NK-92 treated with Interleukin-12 subunit alpha and Interleukin-12 subunit beta, amount 100 ng/mL, for 24 hours (cell line): ENCODE measurements around the gene CABP4.
A peak's percentile ranks its signal among the peaks of the same experiment; 100 is the strongest.
"Not testable (repeated sequence)": the region's sequence is repeated elsewhere in the genome, so short reads cannot be mapped to it uniquely, and the experiment has no call there.

ENCODE experiments used
- DNase-seq: peaks from one replicate; lab custom pipeline; 2025; lab: John Stamatoyannopoulos, UW

CABP4 gene

DNA sequence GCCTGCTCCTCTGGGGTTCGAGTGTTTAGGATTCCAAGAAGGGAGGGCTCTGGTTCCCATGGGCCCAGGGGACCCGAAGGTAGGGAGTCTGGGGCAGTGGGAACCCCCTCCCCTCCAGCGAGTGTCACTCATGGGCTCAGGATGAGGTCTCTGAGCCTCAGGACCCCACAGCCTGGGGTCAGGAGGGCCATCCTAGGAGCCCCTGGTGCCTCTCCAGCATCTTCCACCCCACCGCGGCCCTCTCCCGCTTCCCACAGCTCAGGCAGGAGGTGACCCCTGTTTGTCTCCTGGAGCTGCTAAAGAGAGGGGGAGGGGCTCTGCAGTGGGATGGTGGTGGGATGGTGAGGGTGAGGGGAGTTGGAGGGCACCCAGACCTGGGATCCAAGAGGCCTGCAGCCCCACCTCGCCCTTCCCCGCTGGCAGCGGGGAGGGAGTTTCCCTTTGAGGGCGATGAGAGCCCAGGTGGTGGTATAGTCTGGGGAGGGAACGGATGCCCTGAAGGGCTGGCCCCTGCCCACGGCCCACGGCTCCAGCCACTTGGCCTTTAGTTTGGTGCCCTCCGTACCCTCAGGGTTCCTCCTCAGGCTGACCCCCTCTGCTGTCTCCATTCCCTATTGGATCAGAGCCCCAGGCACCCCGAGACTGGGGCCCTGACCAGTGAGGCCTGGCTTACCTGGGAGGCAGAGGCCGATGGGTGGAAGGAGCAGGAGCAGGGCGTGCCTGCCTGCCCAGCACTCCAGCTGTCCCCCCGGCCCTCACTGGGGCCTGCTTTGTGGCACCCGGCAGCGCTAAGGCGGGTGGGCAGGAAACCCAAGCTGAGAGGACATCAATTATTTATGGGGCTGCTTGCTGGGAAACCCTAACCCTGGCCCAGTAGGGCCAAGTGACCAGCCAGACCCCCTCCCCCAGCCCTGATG is 1.1 kb upstream of the CABP4 start:
- no peak for DNase-seq

DNA sequence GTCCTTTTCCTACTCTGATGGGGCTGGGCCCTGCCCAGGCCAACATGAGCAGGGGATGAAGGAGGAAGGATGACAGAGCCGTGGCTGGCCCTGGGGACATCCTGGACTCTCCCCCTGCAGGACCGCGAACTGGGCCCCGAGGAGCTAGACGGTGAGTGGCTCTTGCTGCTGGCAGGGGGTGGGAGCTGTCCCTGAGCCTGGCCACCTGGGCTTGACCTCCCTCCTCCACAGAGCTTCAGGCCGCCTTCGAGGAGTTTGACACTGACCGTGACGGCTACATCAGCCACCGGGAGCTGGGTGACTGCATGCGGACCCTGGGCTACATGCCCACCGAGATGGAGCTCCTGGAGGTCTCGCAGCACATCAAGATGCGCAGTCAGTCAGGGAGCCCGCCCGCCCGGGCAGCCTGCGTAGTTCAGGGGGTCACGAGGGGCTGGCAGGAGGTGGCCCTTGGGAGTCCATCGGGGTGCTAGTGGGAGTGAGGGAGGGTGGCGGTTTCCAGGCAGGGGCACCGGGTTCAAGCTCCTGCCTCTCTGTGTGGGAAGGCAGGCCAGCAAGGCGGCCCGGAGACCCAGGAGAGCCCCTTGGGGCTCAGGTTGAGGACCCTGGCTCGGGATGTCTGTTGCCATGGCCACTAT is 1.0 kb downstream of the CABP4 start:
- no peak for DNase-seq

DNA sequence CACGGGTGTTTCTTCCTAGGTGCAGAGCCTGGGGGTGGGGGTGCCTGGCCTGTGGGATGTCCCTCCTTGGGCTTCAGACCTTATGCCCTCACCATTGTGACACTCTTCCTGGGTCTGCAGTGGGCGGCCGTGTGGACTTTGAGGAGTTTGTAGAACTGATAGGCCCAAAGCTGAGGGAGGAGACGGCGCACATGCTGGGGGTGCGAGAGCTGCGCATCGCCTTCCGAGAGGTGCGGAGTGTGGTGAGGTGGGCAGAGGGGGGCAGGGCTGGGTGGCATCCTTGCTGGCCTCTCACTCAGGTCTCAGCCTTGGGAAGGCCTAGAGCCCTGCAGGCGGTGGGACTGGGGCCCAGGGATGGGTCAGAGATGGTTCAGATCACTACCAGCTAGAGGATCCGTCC is 2.3 kb downstream of the CABP4 start:
- no peak for DNase-seq

DNA sequence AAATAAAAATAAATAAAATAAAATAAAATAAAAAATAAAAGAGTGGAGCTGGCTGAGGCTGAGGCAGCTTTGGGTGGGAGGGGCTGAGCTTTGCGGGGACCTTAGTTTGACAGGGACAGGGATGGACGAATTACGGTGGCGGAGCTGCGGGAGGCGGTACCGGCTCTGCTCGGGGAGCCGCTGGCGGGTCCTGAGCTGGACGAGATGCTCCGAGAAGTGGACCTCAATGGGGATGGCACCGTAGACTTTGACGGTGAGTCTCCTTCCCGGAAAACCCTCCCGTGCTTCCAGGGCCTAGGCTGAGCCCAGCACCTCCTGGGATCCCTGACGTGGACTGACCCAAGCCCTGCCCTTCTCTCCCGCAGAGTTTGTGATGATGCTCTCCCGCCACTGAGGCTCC is 3.1 kb downstream of the CABP4 start:
- no peak for DNase-seq

DNA sequence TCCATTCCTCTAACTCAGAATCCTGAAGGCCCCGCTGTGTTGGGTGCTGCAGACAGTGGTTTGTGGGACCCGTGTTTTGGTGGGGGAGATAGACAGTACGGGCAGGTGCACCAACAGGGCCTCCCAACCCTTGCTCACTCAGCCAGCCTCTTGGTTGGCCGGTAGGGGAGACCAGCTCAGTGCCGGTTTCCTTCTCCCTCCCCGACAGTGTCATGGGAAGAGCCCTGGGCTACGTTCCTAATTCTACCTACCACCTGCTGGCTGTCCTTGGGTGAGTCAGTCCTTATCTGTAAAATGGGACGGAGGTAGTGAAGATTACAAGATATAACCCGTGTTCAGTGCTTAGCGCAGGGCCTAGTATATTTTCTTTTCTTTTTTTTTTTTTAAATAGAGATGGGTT is 8.0 kb downstream of the CABP4 start:
- no peak for DNase-seq

GRCh38 chr11:67463680-67464410 is 8.7 kb downstream of the CABP4 start:
- no peak for DNase-seq

DNA sequence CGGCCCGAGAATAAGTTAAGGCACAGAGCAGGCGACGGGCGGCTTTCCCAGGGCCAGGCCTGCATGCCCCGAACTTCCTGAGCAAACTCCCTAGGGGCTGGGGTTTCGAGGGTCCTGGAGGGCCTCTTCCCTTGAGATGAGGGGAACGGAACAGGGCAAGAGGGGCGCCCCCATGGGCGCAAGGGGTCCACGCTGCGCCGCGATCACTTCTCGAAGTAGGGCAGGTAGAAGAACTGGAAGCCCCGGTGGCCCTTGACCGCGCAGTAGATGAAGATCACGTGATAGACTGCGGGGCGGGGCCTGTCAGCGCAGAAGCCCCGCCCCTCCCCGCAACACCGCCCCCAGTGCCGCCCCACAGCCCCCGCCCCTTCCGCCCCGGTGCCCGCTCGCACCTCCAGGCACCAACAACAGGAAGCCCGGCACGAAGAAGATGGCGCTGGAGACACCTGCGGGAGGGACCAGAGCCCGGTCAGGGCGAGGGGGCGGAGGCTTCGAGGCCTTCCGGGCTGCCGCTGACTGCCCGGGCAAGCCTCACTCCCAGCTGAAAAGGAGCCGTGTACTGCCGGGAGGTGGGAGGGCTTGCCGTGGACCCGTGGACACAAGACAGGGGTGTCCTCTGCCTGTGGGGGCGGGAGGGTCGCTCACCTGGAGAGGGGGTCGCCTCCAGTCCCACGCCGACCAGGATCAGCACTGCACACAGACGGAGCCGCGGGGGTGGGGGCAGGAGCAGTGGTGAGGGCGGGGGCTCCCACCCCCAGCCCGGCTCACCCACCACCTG is 9.4 kb downstream of the CABP4 start:
- DNase-seq, result peak; percentile 91

DNA sequence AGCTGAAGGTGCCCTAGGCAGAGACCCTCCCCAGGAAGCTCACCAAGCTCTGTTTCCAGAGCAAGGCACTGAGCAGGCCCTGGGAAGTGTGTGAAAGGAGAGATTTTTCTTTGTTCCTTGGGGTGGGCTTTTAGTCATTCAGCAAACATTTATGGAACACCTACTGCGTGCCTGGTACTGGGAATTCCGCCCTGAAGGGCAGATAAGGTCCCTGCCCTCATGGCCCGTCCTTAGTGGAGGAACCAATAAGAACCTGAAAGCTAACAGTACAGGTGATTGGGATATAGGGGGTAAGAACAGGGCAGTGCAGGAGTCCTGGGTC is 10.0 kb downstream of the CABP4 start:
- no peak for DNase-seq

DNA sequence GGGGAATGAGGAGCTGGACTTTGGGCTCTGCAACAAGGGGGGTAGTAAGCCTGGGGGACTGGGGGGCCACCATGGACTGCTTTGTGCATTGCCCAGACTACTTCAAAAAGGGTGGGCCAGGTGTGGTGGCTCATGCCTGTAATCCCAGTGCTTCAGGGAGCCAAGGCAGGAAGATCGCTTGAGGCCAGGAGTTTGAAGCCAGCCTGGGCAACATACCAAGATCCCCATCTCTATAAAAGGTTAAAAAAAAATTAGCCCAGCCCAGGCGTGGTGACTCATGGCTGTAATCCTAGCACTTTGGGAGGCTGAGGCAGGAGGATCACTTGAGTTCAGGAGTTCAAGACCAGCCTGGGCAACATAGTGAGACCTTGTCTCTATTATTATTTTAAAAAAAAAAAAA is 10.4 kb downstream of the CABP4 start:
- not testable (repeated sequence) for DNase-seq

DNA sequence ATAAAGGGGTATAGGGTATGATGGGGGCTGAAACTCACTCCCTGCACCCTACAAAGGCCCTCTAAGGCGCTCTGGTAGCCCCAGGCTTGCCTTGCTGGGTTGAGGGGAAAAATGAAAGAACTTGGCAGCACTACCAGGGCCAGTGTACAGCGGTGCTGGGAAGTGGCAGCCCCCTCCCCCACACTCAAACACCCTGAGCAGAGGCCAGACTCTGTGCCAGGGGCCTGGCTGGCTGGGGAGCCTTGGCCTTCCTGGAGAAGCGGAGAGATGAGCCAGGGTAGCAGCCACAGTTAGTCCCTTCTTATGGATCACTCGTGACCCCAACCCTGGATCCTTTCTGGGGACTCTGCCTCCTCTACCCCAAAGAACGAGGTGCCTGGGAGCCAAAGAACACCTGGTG is 11.2 kb downstream of the CABP4 start:
- no peak for DNase-seq

DNA sequence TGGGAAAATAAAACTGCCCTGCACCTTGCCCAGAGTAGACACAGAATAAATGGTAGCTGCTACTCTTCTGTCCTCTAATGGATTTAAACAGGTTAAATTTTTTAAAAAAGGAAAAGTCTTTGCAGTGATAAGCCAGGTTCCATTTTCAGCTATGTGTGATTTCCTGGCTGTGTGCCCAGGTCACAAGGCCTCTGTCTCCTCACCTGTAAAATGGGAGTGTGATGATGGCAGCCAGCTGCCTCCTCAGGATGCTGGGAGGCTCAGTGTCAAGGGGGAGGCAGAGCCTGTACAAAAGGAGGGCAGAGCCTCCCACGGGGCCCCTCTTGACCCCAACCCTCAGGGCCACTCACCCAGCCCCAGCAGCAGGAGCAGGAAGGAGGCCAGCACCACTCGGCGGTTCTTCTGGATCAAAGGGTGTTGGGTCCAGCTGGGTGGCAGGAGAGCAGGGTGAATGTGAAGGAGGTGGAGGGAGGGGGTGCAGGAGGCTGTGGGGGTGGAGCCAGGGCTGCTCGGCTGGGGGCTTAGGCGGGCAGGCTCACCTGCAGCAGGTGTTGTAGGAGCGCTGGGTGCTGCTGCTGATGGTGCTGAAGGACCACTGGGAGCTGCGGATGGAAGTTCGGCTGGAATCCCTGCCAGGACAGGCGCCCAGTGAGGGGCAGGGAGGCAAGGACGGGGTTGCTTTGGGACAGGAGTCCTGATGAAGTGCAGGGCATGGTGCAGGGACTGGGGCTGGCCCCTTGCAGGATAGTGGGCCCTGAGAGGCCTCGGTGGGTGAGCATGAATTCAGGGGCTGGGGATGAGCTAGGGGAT is 12.0 kb downstream of the CABP4 start:
- DNase-seq, result no peak

- DNase-seq, result no peak
These were observed 12.9 kb downstream of the CABP4 start for GRCh38 chr11:67468056-67468455.

GRCh38 chr11:67468456-67468758 is 13.3 kb downstream of the CABP4 start:
- DNase-seq, result no peak

DNA sequence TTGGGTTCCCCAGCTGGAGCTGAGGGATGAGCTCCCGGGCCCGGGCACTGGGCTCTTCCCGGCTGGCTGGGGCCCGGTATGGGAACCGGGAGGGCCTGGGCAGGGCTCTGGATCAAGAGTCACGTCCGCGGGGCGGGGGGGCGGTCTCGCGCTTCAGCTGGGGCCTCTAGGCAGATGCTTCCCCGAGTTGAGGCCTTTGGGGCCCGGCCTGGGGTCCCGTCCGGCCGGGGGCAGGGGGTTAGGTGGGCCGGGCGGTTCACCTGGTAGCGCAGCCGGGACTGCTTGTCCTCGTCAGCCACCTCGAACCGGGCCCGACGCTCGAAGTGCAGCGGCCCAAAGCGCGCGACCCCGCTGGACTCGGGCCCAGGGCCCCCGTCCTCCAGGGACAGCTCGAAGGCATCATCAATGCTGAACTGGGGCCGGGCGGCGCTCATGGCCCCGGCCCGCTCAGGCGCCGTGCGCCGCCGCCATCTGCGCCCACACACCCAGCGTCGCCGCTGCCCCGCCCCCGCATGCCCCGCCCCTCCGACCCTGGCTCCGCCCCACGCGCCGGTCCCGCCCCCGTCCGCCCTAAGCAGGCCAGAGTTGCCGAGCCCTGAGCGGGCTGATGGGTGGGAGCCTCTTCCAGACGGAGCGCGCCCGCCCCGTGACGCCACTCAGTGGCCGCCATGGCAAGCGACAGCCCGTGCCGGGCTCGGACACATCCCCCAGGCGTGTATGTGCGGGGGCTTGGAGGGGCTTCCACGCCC is 13.8 kb downstream of the CABP4 start, which contains the start of gene TMEM134:
TSS of gene TMEM134 (minus strand) at position 493 of the 749 bp plus-strand sequence. CDS start at position 434, 59 bp downstream.
- DNase-seq, result peak; percentile 89

DNA sequence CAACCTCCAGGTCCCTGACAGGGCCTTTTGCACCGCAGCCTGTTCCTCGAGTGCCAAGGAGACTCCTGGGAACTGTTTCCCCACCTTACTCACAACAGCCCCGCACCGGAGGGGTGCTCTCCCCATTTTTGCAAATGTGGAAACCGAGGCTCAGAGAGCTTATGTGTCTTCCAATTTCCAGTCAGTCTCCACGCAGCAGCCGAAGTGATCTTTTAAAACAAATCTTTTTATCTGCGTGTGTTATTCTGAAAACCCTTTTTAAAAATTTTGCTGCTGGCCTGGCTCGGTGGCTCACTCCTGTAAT is 14.3 kb downstream of the CABP4 start:
- DNase-seq, result no peak

DNA sequence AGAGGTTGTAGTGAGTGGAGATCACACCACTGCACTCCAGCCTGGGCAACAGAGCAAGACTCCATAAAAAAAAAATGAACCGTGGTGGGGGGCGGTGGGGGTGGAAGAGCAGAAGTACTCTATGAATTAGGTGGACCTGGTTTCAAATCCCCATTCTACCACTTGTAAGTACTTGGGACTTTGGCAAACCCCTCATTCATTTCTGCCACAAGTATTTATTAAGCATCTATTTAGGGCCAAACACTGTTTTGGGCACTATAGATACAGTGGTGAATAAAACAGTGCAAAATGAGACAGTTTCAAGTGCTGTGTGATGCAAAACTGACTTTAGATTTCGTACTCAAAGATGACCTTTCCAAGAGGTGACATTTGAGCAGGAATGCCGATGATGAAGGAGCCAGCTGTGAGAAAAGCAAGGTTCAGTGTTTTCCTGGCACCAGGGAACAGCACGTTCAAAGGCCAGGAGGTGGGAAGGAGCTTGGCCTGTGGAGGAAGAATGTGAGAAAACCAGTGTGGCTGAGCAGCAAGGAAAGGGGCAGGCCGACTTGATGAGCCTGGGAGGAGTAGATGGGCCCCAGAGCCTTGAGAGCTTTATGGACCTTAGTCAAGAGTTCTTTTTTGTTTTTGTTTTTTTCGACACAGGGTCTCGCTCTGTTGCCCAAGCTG is 15.3 kb downstream of the CABP4 start:
- DNase-seq, result no peak

GRCh38 chr11:67472882-67473281 is 17.7 kb downstream of the CABP4 start:
- DNase-seq, result no peak

DNA sequence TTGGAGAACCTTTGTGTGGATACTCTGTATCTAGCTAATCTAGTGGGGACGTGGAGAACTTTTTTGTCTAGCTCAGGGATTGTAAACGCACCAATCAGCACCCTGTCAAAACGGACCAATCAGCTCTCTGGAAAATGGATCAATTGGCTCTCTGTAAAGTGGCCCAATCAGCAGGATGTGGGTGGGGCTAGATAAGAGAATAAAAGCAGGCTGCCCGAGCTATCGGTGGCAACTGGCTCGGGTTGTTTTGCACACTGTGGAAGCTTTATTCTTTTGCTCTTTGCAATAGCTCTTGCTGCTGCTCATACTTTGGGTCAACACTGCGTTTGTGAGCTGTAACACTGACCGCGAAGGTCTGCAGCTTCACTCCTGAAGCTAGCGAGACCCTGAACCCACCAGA is 21.5 kb downstream of the CABP4 start:
- not testable (repeated sequence) for DNase-seq

DNA sequence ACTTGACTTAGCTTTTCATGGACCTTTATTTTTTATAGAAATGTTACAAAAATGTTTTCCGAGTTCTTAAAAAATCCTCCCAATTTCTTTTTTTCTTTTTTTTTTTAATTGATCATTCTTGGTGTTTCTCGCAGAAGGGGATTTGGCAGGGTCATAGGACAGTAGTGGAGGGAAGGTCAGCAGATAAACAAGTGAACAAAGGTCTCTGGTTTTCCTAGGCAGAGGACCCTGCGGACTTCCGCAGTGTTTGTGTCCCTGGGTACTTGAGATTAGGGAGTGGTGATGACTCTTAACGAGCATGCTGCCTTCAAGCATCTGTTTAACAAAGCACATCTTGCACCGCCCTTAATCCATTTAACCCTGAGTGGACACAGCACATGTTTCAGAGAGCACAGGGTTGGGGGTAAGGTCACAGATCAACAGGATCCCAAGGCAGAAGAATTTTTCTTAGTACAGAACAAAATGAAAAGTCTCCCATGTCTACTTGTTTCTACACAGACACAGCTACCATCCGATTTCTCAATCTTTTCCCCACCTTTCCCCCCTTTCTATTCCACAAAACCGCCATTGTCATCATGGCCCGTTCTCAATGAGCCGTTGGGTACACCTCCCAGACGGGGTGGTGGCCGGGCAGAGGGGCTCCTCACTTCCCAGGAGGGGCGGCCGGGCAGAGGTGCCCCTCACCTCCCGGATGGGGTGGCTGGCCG is 22.3 kb downstream of the CABP4 start:
- DNase-seq, result not testable (repeated sequence)
